GM19239 (cell line): ENCODE results near the gene TATDN3.
"Not testable (repeated sequence)": the region's sequence is repeated elsewhere in the genome, so short reads cannot be mapped to it uniquely, and the experiment has no call there.

Experiments
- DNase-seq: peaks from one replicate; pipeline ENCODE4 v3.0.0; 2011; ENCODE audit warnings: low spot score; ENCODE audit not compliant: insufficient read length
- FAIRE-seq: peaks from 2 replicates; lab custom pipeline; 2011; peaks lifted over from hg19 to GRCh38; lab: Jason Lieb, UNC

Gene TATDN3

DNA sequence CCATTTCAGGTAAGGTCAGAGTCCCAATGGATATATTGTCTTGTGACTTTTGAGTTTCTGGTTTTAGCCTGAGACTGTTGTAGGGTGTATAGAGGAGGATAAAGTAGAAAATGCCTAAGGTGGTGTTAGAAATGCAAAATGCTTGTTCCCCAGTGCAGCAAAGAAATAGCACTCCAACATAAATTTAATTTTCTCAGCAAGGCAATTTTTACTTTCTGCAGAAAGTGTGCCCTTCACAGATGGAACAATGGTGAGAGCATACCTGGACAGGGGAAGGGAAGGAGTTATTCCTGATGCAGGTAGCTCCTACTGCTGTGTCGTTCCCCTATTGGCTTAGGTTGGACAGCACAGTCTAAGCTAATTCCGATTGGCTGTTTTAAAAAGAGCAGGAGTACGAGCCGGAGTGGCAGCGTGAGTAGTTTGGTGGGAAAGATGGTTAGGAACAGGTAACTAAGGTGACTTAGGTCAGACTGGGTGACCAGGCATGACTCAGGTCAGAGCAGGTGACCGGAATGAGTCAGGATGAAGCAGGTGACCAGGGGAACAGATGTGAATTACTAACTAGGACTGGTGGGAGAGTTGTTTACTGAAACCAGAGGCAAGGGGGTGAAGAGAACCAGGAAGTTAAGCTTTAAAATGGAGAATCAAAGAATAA, 34.2 kb downstream of the TATDN3 start:
- no peak for DNase-seq
- FAIRE-seq: no peak

DNA sequence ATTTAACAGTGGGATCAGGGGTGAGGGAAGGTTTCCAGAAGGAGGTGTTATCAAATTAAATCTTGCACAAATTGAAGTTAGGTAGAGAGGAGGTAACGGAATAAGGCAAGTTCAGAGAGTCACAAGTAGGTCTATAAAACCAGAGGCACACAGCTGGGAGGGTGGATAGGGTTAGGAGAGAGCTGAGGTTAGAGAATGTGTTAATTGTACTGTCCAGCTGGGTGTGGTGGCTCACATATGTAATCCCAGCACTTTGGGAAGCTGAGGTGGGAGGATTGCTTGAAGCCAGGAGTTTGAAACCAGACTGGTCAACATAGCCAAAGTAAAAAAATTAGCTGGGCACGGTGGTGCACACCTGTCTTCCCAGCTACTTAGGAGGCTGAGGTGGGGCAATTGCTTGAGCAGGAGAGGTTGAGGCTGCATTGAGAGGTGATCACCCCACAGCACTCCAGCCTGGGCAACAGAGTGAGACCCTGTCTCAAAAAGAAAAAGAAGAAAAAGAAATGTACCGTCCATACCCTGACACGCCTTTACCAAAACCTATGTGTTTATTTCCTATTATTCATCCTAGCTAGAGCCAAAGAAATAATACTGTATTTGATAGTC, 35.6 kb downstream of the TATDN3 start:
- DNase-seq: no peak
- FAIRE-seq: no peak

DNA sequence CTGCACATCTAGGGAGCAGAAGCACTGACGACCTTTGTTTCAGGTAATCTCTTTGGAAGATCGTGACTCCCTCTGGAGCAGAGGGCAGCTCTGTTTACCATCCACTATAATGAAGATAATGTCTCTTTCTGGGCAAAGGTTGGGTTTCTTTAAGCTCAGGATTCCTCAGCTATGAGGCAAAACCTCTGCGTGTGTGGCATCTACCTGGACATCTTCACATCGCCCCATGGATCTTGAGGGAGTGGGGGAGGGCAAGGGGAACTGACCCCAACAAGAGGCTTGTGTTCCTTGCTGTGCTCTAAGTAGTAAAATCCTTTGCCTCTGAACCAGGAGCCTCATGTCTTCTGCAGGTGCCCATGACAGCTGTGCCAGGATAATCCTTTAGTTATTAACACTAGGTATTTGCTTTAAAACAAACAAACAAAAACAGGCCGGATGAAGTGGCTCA, 36.2 kb downstream of the TATDN3 start:
- no peak for DNase-seq
- FAIRE-seq: no peak

DNA sequence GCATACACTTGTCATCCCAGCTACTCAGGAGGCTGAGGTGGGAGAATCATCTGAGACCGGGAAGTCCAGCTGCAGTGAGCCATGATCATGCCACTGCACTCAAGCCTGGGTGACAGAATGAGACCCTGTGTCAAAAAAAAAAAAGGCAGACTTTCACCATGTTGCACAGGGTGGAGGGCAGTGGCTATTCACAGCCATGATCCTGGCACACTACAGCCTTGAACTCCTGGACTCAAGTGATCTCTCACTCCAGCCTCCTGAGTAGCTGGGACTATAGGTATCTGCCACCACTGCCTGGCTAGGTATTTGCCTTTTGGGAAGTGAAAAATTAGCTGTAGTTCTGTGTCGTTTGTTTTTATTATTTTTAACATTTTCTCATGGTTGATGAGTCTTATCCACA, 36.7 kb downstream of the TATDN3 start:
- FAIRE-seq: no peak
- no peak for DNase-seq

DNA sequence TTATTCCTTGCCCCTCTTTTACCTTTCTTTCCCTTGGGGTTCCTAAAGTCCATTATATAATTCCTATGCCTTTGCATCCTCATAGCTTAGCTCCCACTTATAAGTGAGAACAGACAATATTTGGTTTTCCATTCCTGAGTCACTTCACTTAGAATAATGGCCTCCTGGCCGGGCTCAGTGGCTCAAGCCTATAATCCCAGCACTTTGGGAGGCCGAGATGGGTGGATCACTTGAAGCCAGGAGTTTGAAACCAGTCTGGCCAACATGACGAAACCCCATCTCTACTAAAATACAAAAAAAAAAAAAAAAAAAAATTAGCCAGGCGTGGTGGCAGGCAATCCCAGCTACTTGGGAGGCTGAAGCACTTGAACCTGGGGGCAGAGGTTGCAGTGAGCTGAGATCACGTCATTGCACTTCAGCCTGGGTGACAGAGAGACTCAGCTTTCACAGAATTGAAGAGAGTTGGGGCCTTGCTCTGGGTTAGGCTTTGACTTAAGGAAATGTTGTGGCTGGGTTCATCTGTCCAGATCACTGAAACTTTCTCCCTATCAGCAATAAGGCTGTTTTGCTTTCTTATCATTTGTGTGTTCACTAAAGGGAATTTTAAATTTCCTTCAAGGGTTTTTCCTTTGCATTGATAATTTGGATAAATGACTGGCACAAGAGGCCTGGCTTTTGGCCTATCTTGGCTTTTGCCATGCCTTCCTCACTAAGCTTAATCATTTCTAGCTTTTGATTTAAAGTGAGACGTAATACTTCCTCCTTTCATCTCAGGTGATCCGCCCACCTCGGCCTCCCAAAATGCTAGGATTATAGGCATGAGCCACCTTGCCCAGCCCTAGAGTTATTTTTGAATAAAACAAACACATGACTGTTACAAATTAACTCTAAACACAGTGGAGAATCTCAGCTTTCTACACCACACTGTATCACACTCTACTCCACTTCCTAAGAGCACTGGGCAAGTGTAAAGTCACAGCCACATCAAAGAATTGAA, 41.8 kb downstream of the TATDN3 start:
- peak; percentile 90 for FAIRE-seq

DNA sequence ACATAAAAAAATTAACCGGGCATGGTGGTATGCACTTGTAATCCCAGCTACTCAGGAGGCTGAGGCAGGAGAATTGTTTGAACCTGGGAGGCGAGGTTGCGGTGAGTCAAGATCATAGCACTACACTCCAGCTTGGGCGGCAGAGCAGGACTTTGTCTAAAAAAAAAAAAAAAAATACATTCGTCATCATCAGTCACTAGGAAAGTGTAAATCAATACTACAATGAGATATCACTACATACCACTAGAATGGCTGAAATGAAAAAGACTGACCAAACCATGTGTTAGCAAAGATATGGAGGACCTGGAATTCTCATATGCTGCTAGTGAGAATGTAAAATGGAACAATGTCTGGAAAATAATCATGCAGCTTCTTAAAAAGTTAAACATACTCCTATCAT, 46.5 kb downstream of the TATDN3 start:
- no peak for DNase-seq
- no peak for FAIRE-seq

More for the DNA sequence above, 41.8 kb downstream of the TATDN3 start:
- DNase-seq: peak; percentile 15

DNA sequence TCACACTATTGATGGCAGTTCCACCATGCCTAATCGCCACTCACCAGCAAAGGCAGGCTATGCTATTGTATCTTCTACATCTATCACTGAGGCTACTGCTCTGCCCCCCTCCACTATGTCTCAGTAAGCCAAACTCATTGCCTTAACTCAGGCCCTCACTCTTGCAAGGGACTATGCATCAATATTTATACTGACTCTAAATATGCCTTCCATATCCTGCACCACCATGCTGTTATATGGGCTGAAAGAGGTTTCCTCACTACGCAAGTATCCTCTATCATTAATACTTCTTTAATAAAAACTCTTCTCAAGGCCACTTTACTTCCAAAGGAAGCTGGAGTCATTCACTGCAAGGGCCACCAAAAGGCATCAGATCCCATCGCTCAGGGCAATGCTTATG, 52.8 kb downstream of the TATDN3 start:
- DNase-seq, FAIRE-seq: not testable (repeated sequence)

DNA sequence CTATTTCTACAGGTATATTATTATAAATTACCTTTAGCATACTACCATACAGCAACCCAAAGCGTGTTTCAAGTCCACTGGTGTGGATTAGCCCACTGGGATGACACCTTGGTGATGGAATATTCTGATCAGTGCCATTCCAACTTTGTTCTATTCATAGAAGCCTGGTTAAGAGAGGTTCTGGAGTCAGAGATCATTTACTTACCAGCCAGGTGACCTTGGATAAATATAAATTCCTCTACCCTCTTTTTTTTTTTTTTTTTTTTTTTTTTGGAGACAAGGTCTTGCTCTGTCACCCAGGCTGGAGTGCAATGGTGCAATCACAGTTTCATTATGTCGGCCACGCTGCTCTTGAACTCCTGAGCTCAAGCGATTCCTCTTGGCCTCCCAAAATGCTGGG, 55.9 kb downstream of the TATDN3 start, which contains the start of gene SPATA45:
Gene SPATA45 (minus strand): TSS at position 101 of the 400 bp plus-strand sequence. CDS start 11,500 bp downstream, outside the sequence.
- no peak for FAIRE-seq
- no peak for DNase-seq

DNA sequence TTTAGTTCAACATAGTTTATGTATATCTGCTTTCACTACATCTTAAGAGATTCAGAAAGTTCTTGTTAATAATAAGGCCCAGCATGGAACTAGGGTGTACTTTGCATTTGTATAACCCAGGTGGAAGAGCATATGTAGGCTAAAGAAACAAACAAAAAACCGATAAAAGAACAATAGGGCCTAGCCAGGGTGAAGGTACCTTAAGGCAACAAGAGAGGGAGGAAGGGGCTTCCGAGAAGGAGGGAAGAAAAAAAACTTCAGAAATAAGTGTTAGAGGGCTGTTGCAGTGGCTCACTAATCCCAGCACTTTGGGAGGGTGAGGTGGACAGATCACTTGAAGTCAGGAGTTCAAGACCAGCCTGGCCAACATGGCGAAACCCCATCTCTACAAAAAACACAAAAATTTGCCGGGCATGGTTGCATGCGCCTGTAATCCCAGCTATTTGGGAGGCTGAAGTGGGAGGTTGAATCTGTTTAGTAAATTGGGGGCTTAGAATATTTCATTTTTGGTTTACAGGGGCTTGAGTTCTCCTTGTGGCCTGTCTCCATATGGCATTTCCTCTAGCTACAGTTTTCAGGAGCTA, 60.5 kb downstream of the TATDN3 start:
- DNase-seq (no peak), FAIRE-seq (no peak)

DNA sequence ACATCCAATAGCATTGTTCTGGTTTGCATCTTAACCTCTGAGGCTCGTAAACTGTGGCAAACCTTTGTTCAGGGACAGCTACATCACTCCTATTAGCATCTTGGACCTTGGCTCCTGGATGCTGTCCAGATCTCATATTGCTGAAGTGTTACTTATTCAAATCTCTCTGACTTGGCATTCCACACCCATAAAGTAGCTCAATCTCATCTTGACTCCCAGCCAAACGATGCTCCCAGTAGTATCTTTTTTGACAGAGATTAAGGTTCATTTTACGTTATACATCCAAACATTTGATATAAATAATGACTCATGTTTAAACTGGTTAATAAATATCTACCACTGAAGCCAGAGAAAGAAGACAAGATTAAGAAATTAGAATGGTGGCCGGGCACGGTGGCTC, 62.0 kb downstream of the TATDN3 start:
- DNase-seq (no peak), FAIRE-seq (peak; percentile 11)

DNA sequence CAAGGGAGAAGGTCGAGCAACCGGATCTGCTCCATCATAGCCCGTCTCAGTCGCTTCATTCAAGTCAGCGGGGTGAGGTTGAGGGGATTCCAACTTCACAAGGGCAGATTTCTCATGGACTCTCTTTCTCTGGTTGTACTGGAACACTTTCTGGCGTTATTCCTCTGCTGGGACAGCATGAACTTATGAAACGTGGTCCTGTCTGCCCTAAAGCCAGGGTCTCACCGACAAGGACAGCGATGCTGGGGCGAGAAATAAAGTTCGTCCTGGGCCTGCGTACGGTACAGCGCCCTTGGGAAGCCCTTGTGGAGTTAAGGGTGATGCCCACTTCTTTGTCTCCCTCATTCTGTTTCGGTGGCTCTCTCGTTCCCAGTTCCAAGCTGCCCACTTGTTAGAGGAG, 65.1 kb downstream of the TATDN3 start:
- no peak for DNase-seq
- no peak for FAIRE-seq

DNA sequence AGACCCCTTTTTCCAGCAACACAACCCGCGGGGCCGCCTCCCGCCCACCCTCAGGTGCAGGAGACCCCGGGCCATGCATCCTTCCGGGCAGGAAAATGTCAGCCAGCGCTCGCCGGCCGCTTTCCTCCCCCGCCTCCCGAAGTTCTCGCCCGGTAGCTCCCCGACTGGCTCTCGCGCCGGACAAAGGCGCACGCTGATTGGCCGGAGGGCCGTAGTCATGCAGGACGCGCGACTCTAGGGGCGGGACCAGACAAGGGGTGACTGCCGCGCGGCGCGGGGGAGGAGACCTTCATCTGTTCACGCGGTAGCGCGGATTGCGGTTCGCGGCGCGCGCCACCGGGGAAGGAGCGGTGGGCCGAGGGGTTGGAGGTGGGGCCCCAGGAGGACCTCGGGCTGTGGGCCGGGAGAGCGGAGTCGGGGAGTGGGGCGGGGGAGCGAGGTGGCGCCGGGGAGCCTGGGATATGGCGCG, 66.3 kb downstream of the TATDN3 start, which contains the start of gene FLVCR1:
Gene FLVCR1 (plus strand): TSS at position 284 of the 469 bp plus-strand sequence. CDS start 178 bp downstream, at position 462.
- FAIRE-seq (peak; percentile 97), DNase-seq (peak; percentile 93)

DNA sequence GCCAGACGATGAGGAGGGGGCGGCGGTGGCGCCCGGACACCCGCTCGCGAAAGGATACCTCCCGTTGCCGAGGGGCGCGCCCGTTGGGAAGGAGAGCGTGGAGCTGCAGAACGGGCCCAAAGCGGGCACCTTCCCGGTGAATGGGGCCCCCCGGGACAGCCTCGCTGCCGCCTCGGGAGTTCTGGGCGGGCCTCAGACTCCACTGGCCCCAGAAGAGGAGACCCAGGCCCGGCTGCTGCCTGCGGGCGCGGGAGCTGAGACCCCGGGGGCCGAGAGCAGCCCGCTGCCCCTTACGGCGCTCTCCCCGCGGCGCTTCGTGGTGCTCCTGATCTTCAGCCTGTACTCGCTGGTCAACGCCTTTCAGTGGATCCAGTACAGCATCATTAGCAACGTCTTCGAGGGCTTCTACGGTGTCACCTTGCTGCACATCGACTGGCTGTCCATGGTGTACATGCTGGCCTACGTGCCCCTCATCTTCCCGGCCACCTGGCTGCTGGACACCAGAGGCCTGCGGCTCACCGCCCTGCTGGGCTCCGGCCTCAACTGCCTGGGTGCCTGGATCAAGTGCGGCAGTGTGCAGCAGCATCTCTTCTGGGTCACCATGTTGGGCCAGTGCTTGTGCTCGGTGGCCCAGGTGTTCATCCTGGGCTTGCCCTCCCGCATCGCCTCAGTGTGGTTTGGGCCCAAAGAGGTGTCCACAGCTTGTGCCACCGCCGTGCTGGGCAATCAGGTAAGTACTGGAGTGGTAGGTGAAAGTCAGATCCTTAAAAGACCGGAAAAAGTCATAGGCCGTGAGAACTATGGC, 67.0 kb downstream of the TATDN3 start:
- DNase-seq: no peak
- no peak for FAIRE-seq

DNA sequence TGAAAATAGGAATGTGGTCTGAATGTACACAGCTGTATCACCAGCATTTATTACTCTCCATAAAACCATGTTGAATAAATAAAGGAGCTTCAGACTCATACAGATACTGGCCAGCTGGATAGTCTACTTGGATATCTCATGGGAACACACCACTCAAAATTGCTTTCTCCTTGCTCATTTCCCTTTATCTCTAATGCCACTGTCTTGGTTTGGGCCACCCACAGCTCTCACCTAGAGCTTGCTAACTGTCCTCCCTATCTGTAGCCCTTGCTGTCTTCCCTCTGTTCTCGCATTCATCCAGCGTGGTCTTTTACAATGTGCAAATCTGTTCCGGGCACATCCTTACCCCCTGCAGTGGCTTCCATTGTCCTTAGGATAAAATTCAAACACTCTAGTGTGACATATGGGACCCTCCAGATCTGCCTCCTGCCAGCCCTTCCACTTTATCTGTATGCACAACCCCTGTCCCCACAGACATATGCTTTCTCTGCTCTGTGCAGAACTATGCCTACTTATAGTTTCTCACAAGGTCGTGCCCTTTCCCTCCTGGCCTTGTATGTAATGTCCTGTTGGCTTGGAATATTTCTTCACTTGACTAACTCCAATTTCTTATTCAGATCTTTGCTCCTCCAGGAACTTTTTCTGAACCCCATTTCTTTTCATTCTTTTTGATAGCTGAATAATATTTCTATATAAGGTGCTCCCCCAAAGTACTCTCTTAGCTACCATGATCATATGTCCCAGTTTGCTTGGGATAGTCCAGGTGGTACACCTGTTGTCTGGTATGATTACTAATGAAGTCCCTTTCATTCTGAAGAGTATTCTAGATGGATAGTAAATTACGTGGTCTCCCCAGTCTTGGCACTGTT, 69.3 kb downstream of the TATDN3 start:
- DNase-seq: no peak
- no peak for FAIRE-seq

DNA sequence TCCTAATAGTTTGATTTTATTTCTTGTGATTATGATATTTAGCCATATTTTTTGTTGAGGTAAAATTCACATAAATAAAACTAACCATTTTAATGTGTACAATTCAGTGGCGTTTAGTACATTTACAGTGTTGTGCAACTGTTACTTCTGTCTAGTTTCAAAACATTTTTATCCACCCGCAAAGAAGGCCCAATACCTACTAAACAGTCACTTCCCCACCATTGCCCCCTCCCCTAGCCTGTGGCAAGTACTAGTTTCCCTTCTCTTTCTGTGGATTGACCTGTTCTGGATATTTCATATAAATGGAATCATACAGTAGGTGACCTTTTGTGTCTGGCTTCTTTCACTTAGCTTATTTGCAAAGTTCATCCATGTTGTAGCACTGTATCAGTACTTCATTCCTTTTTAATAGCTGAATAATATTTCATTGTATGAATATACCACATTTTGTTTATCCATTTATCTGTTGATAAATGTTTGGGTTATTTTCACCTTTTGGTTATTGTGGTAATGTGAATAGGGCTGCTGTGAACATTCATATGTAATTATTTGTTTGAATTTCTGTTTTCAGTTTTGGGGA, 70.5 kb downstream of the TATDN3 start:
- DNase-seq (no peak), FAIRE-seq (no peak)

DNA sequence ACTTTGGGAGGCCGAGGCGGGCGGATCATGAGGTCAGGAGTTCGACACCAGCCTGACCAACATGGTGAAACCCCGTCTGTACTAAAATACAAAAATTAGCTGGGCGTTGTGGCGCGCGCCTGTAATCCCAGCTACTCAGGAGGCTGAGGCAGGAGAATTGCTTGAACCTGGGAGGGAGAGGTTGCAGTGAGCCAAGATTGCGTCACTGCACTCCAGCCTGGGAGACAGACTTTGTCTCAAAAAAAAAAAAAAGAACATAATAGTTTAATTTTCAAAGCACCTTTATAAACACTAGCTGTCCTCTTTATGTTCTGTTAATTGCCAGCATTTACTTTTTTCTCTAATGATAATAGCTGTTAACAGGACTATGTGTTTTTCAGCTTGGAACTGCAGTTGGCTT, 71.7 kb downstream of the TATDN3 start:
- not testable (repeated sequence) for FAIRE-seq

DNA sequence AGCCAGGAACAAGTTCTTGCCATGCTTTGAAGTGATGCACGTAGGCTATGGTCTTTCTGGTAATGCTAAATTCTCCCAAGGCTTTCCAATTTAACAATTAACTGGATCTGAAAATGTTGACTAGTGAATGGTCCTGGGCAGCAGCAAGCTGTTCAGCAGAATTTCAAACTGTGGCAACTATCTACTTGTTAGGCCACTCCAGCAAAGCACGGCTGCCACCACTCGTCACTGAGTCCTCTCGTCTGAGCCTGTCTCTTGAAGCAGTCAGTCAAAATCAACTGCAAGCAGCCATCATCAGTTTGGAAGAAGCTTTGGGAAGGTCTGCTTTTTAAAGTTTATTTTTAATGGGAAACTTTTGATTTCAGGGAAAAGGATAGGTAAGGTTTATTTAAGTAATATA, 72.5 kb downstream of the TATDN3 start:
- no peak for FAIRE-seq
- DNase-seq: no peak

More for the DNA sequence above, 71.7 kb downstream of the TATDN3 start:
- DNase-seq: not testable (repeated sequence)
